ENCODE results near the gene CD40. TPM values are rescaled to one million over a fixed set of nuclear protein-coding genes. Genes with fewer than 3 reads are reported as not detected.

The CD40 gene
- 8.0 TPM for total RNA-seq
- long read RNA-seq, partial matches to known transcripts, result 0 of 4 reads
- long read RNA-seq, other reads (novel, unspliced or antisense), result 2 of 4 reads

GRCh38 chr20:46117704-46118467 lies at the start of gene CD40:
TSS of gene CD40 (plus strand) at chr20:46118314. CDS start at chr20:46118344, 30 bp downstream.
- intact Hi-C loops (cut with DNase I), result no loop called here
- ATAC-seq (peak; percentile 97), DNase-seq (ENCODE audit: missing footprints) (peak; percentile 95)

GRCh38 chr20:46070215-46070900 lies 47.8 kb upstream of the CD40 start:
- intact Hi-C loops (cut with DNase I), result no loop called here
- ATAC-seq (no peak), DNase-seq (ENCODE audit: missing footprints) (no peak)

GRCh38 chr20:46071573-46071972 lies 46.5 kb upstream of the CD40 start:
- intact Hi-C loops (cut with DNase I), result no loop called here
- no peak for ATAC-seq
- no peak for DNase-seq (ENCODE audit: missing footprints)

GRCh38 chr20:46073024-46073423 lies 45.1 kb upstream of the CD40 start:
- DNase-seq (ENCODE audit: missing footprints), result no peak

GRCh38 chr20:46073443-46073842 lies 44.7 kb upstream of the CD40 start:
- intact Hi-C loops (cut with DNase I), result no loop called here
- DNase-seq (ENCODE audit: missing footprints) (no peak), ATAC-seq (no peak)

More at GRCh38 chr20:46073024-46073423, 45.1 kb upstream of the CD40 start:
- ATAC-seq, result no peak
- intact Hi-C loops (cut with DNase I), result no loop called here

- DNase-seq (ENCODE audit: missing footprints) (no peak), ATAC-seq (no peak)
- intact Hi-C loops (cut with DNase I), result no loop called here
Measured at GRCh38 chr20:46074006-46074405, 44.1 kb upstream of the CD40 start.

GRCh38 chr20:46076806-46077205 lies 41.3 kb upstream of the CD40 start:
- intact Hi-C loops (cut with DNase I), result no loop called here
- DNase-seq (ENCODE audit: missing footprints), result no peak
- ATAC-seq, result no peak

- ATAC-seq (no peak), DNase-seq (ENCODE audit: missing footprints) (no peak)
- intact Hi-C loops (cut with DNase I), result no loop called here
Measured at GRCh38 chr20:46077642-46078305, 40.3 kb upstream of the CD40 start.

- DNase-seq (ENCODE audit: missing footprints) (no peak), ATAC-seq (no peak)
- intact Hi-C loops (cut with DNase I), result no loop called here
Measured at GRCh38 chr20:46078954-46079353, 39.2 kb upstream of the CD40 start.

- intact Hi-C loops (cut with DNase I), result loop anchor here (10.0 kb wide), 1 partner anchor 256 kb away; the partner anchor contains the start of gene TNNC2
- ATAC-seq, result no peak
Measured at GRCh38 chr20:46081074-46081473, 37.0 kb upstream of the CD40 start.

GRCh38 chr20:46083101-46083500 lies 35.0 kb upstream of the CD40 start:
- intact Hi-C loops (cut with DNase I), result loop anchor here (10.0 kb wide), 1 partner anchor 258 kb away; the partner anchor contains the start of gene TNNC2
- DNase-seq (ENCODE audit: missing footprints), result no peak

More at GRCh38 chr20:46081074-46081473, 37.0 kb upstream of the CD40 start:
- no peak for DNase-seq (ENCODE audit: missing footprints)

GRCh38 chr20:46083531-46084061 lies 34.5 kb upstream of the CD40 start:
- intact Hi-C loops (cut with DNase I), result loop anchor here (10.0 kb wide), 1 partner anchor 259 kb away; the partner anchor contains the start of gene TNNC2
- ATAC-seq, result no peak
- DNase-seq (ENCODE audit: missing footprints), result no peak

More at GRCh38 chr20:46083101-46083500, 35.0 kb upstream of the CD40 start:
- no peak for ATAC-seq

GRCh38 chr20:46084805-46085178 lies 33.3 kb upstream of the CD40 start:
- intact Hi-C loops (cut with DNase I), result loop anchor here (5.0 to 10.0 kb wide), 2 partner anchors 57 to 260 kb away; partner anchors contain the start of genes SLC12A5 and TNNC2
- no peak for DNase-seq (ENCODE audit: missing footprints)
- no peak for ATAC-seq

GRCh38 chr20:46085179-46085851 lies 32.8 kb upstream of the CD40 start:
- DNase-seq (ENCODE audit: missing footprints), result no peak
- ATAC-seq, result no peak
- intact Hi-C loops (cut with DNase I), result loop anchor here (5.0 to 10.0 kb wide), 2 partner anchors 58 to 261 kb away; partner anchors contain the start of genes SLC12A5 and TNNC2

- DNase-seq (ENCODE audit: missing footprints), result no peak
- no peak for ATAC-seq
- intact Hi-C loops (cut with DNase I), result loop anchor here (5.0 to 10.0 kb wide), 2 partner anchors 60 to 262 kb away; partner anchors contain the start of genes SLC12A5 and TNNC2
Measured at GRCh38 chr20:46087161-46087560, 31.0 kb upstream of the CD40 start.

- intact Hi-C loops (cut with DNase I), result loop anchor here (5.0 to 10.0 kb wide), 2 partner anchors 61 to 264 kb away; partner anchors contain the start of genes SLC12A5 and TNNC2
- ATAC-seq, result no peak
Measured at GRCh38 chr20:46088409-46089166, 29.5 kb upstream of the CD40 start.

GRCh38 chr20:46089167-46089416 lies 29.0 kb upstream of the CD40 start:
- intact Hi-C loops (cut with DNase I), result loop anchor here (5.0 to 10.0 kb wide), 2 partner anchors 62 to 264 kb away; partner anchors contain the start of genes SLC12A5 and TNNC2
- DNase-seq (ENCODE audit: missing footprints) (peak; percentile 80), ATAC-seq (peak; percentile 35)

More at GRCh38 chr20:46088409-46089166, 29.5 kb upstream of the CD40 start:
- DNase-seq (ENCODE audit: missing footprints), result no peak

Data from Right ventricle myocardium inferior (tissue), 1 donor.